Activated T-cell treated with anti-CD3 and anti-CD28 coated beads, Interleukin-2, amount 50 U/mL, for 24 hours (primary cell): ENCODE data around the gene PDZRN3.

Source experiments
- DNase-seq: peaks from one replicate; pipeline ENCODE4 v3.0.0-alpha.2; 2020
- H3K27ac Mint-ChIP-seq: 2 replicates; pipeline ENCODE4 v1.8.0; 2020; ENCODE audit warnings: mild to moderate bottlenecking, mixed read lengths
- H3K27me3 Mint-ChIP-seq: 2 replicates; pipeline ENCODE4 v1.8.0; 2020; ENCODE audit warnings: mixed read lengths
- H3K36me3 Mint-ChIP-seq: 2 replicates; pipeline ENCODE4 v1.8.0; 2020; ENCODE audit warnings: low read depth, mixed read lengths
- H3K4me1 Mint-ChIP-seq: 2 replicates; pipeline ENCODE4 v1.8.0; 2020; ENCODE audit warnings: low read depth, mixed read lengths
- H3K4me3 Mint-ChIP-seq: 2 replicates; pipeline ENCODE4 v1.8.0; 2020; ENCODE audit warnings: mild to moderate bottlenecking, moderate library complexity, mixed read lengths
- H3K9me3 Mint-ChIP-seq: 2 replicates; pipeline ENCODE4 v1.8.0; 2020; ENCODE audit warnings: mixed read lengths

Gene PDZRN3

GRCh38 chr3:73591286-73591800, 33.4 kb downstream of the PDZRN3 start:
- no peak overlapping the region for H3K4me3 Mint-ChIP-seq
- no peaks in the 10 kb centered on the region for H3K9me3 Mint-ChIP-seq
- no peaks in the 10 kb centered on the region for H3K4me1 Mint-ChIP-seq
- no peaks in the 10 kb centered on the region for H3K36me3 Mint-ChIP-seq
- no peak overlapping the region for H3K27ac Mint-ChIP-seq
- DNase-seq: no peak
- peaks cover 4% of the 10 kb centered on the region for H3K27me3 Mint-ChIP-seq

GRCh38 chr3:73586628-73587027, 38.1 kb downstream of the PDZRN3 start:
- no peaks in the 10 kb centered on the region for H3K9me3 Mint-ChIP-seq

GRCh38 chr3:73586190-73586589, 38.6 kb downstream of the PDZRN3 start:
- Mint-ChIP-seq H3K36me3 (no peaks in the 10 kb centered on the region), H3K4me1 (no peaks in the 10 kb centered on the region), H3K9me3 (no peaks in the 10 kb centered on the region), H3K27me3 (peaks cover 2% of the 10 kb centered on the region), H3K27ac (no peak overlapping the region), H3K4me3 (no peak overlapping the region)
- no peak for DNase-seq

More at GRCh38 chr3:73586628-73587027, 38.1 kb downstream of the PDZRN3 start:
- Mint-ChIP-seq H3K27ac (no peak overlapping the region), H3K27me3 (peaks cover 2% of the 10 kb centered on the region), H3K36me3 (no peaks in the 10 kb centered on the region), H3K4me1 (no peaks in the 10 kb centered on the region), H3K4me3 (no peak overlapping the region)
- DNase-seq: no peak

GRCh38 chr3:73584873-73585272, 39.9 kb downstream of the PDZRN3 start:
- no peak for DNase-seq
- Mint-ChIP-seq H3K4me3 (no peak overlapping the region), H3K9me3 (no peaks in the 10 kb centered on the region), H3K27ac (no peak overlapping the region), H3K27me3 (peaks cover 2% of the 10 kb centered on the region), H3K36me3 (no peaks in the 10 kb centered on the region), H3K4me1 (no peaks in the 10 kb centered on the region)

- no peak overlapping the region for H3K27ac Mint-ChIP-seq
- H3K36me3 Mint-ChIP-seq: no peaks in the 10 kb centered on the region
- DNase-seq: no peak
- no peaks in the 10 kb centered on the region for H3K4me1 Mint-ChIP-seq
- H3K4me3 Mint-ChIP-seq: no peak overlapping the region
- no peaks in the 10 kb centered on the region for H3K27me3 Mint-ChIP-seq
- H3K9me3 Mint-ChIP-seq: no peaks in the 10 kb centered on the region
Measured at GRCh38 chr3:73582535-73582934, 42.2 kb downstream of the PDZRN3 start.

- Mint-ChIP-seq H3K4me1 (no peaks in the 10 kb centered on the region), H3K4me3 (no peak overlapping the region), H3K36me3 (no peaks in the 10 kb centered on the region), H3K9me3 (no peaks in the 10 kb centered on the region), H3K27me3 (no peaks in the 10 kb centered on the region), H3K27ac (no peak overlapping the region)
- DNase-seq: no peak
Measured at GRCh38 chr3:73581134-73581846, 43.5 kb downstream of the PDZRN3 start.

- Mint-ChIP-seq H3K9me3 (no peaks in the 10 kb centered on the region), H3K4me3 (no peak overlapping the region), H3K27ac (no peak overlapping the region), H3K4me1 (no peaks in the 10 kb centered on the region), H3K27me3 (peaks cover 4% of the 10 kb centered on the region), H3K36me3 (no peaks in the 10 kb centered on the region)
- no peak for DNase-seq
Measured at GRCh38 chr3:73580343-73580742, 44.4 kb downstream of the PDZRN3 start.

- H3K4me3 Mint-ChIP-seq: no peak overlapping the region
- H3K4me1 Mint-ChIP-seq: no peaks in the 10 kb centered on the region
- no peaks in the 10 kb centered on the region for H3K9me3 Mint-ChIP-seq
- H3K36me3 Mint-ChIP-seq: no peaks in the 10 kb centered on the region
- H3K27ac Mint-ChIP-seq: no peak overlapping the region
- H3K27me3 Mint-ChIP-seq: peaks cover 8% of the 10 kb centered on the region
- no peak for DNase-seq
Measured at GRCh38 chr3:73577704-73578103, 47.0 kb downstream of the PDZRN3 start.

GRCh38 chr3:73576999-73577461, 47.7 kb downstream of the PDZRN3 start:
- Mint-ChIP-seq H3K27ac (no peak overlapping the region), H3K36me3 (no peaks in the 10 kb centered on the region), H3K4me1 (no peaks in the 10 kb centered on the region), H3K4me3 (no peak overlapping the region), H3K27me3 (peaks cover 14% of the 10 kb centered on the region), H3K9me3 (no peaks in the 10 kb centered on the region)
- no peak for DNase-seq

GRCh38 chr3:73575953-73576352, 48.8 kb downstream of the PDZRN3 start:
- no peaks in the 10 kb centered on the region for H3K9me3 Mint-ChIP-seq
- H3K27me3 Mint-ChIP-seq: peaks cover 23% of the 10 kb centered on the region
- no peaks in the 10 kb centered on the region for H3K36me3 Mint-ChIP-seq
- no peak for DNase-seq
- no peaks in the 10 kb centered on the region for H3K4me1 Mint-ChIP-seq
- no peak overlapping the region for H3K4me3 Mint-ChIP-seq
- no peak overlapping the region for H3K27ac Mint-ChIP-seq

- DNase-seq: no peak
- no peaks in the 10 kb centered on the region for H3K4me1 Mint-ChIP-seq
- H3K36me3 Mint-ChIP-seq: no peaks in the 10 kb centered on the region
- no peaks in the 10 kb centered on the region for H3K9me3 Mint-ChIP-seq
- no peak overlapping the region for H3K27ac Mint-ChIP-seq
- peaks cover 27% of the 10 kb centered on the region for H3K27me3 Mint-ChIP-seq
- H3K4me3 Mint-ChIP-seq: no peak overlapping the region
Measured at GRCh38 chr3:73575519-73575918, 49.2 kb downstream of the PDZRN3 start.

- DNase-seq: no peak
- Mint-ChIP-seq H3K27me3 (peaks cover 36% of the 10 kb centered on the region), H3K9me3 (no peaks in the 10 kb centered on the region), H3K36me3 (no peaks in the 10 kb centered on the region), H3K27ac (no peak overlapping the region), H3K4me1 (no peaks in the 10 kb centered on the region), H3K4me3 (no peak overlapping the region)
Measured at GRCh38 chr3:73573204-73573603, 51.5 kb downstream of the PDZRN3 start.

- Mint-ChIP-seq H3K9me3 (no peaks in the 10 kb centered on the region), H3K27me3 (peaks cover 36% of the 10 kb centered on the region), H3K36me3 (no peaks in the 10 kb centered on the region), H3K4me3 (no peak overlapping the region), H3K4me1 (no peaks in the 10 kb centered on the region), H3K27ac (no peak overlapping the region)
- no peak for DNase-seq
Measured at GRCh38 chr3:73572368-73572767, 52.4 kb downstream of the PDZRN3 start.

GRCh38 chr3:73571238-73571794, 53.4 kb downstream of the PDZRN3 start:
- peaks cover 39% of the 10 kb centered on the region for H3K27me3 Mint-ChIP-seq
- no peak overlapping the region for H3K4me3 Mint-ChIP-seq
- DNase-seq: no peak
- H3K9me3 Mint-ChIP-seq: no peaks in the 10 kb centered on the region
- H3K27ac Mint-ChIP-seq: no peak overlapping the region
- no peaks in the 10 kb centered on the region for H3K4me1 Mint-ChIP-seq
- no peaks in the 10 kb centered on the region for H3K36me3 Mint-ChIP-seq

- no peak for DNase-seq
- H3K4me3 Mint-ChIP-seq: no peak overlapping the region
- no peaks in the 10 kb centered on the region for H3K9me3 Mint-ChIP-seq
- H3K4me1 Mint-ChIP-seq: no peaks in the 10 kb centered on the region
- peaks cover 35% of the 10 kb centered on the region for H3K27me3 Mint-ChIP-seq
- no peaks in the 10 kb centered on the region for H3K36me3 Mint-ChIP-seq
- H3K27ac Mint-ChIP-seq: no peak overlapping the region
Measured at GRCh38 chr3:73569246-73569760, 55.4 kb downstream of the PDZRN3 start.
